ENCODE measurements around the gene ITGB3.
"Not testable (repeated sequence)": the region's sequence is repeated elsewhere in the genome, so short reads cannot be mapped to it uniquely, and the experiment has no call there.

The ITGB3 gene

DNA sequence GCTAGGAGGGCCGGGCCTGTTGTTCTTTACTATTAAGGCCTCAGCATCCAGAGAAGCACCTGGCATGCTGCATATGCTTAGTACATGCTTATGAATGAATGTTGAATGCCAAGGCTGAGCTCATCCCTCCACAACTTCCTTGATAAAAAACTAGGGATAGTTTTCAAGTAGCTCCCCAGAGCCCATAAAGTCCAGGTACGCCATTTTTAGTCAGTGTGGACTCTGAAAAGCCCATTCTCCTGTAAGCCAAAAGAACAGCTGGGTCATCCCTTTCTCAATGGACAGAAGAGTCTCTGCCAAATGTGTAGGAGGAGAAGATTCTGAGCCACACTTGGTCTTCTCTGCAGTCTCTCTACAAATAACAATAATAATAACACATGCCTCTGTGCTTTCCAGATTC is 8.9 kb upstream of the ITGB3 start:
- DNase-seq (ENCODE audit: low spot score), result no peak

DNA sequence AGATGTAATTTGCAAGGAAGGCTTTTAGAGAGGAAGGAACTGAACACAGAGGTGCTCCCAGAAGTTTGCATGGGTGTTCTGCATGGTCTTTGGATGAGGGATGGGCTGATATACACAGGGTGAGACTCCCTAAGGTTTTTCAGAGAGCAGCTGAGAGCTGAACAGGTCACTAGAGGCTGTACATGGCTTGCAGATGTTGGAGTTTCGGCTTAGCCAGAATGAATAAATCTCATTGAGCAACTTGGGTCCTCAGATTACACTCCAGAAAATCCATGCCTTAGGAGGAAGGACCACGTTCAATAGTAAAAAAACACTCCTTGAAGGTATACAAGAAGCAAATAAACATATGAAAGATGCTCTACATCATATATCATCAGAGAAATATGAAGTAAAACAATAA is 7.5 kb upstream of the ITGB3 start:
- DNase-seq (ENCODE audit: low spot score), result no peak

DNA sequence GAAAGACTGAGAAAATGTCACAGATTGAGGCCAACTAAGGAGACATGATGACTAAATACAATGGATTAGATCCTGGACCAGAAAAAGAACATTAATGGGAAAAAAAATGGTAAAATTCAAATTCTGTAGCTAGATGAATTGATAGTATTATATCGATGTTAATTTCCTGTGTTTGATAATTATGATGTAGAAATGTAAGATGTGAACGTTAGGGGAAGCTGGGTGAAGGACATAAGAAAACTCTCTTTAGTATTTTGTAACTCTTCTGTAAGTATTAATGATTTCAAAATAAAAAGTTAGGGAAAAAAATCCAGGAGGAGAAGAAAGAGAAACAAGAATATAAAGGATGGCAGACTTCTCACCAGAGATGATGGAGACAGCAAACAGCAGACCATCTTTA is 2.8 kb upstream of the ITGB3 start:
- no peak for DNase-seq (ENCODE audit: low spot score)

DNA sequence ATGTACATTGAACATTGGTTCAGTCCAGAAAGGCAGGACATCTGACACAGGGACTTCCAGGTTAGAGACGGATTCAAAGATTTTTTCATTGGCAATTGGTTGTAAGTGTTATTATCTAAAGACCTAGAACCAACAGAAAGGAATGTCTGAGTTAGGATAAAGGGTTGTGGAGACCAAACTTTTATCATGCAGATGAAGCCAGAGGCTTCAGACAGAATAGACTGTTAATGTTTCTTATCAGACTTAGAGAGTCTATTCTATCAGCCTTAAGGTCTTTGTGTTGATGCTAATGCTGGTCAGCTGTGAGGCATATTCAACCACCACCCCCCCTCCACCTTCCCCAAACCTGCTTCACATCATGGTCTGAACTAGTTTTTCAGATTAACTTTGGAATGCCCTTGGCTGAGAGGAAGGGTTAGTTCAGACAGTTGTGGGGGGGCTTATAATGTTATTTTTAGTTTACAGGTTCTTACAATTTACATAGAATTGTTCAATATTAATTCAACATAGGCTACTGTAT is 2.1 kb upstream of the ITGB3 start:
- DNase-seq (ENCODE audit: low spot score), result no peak

DNA sequence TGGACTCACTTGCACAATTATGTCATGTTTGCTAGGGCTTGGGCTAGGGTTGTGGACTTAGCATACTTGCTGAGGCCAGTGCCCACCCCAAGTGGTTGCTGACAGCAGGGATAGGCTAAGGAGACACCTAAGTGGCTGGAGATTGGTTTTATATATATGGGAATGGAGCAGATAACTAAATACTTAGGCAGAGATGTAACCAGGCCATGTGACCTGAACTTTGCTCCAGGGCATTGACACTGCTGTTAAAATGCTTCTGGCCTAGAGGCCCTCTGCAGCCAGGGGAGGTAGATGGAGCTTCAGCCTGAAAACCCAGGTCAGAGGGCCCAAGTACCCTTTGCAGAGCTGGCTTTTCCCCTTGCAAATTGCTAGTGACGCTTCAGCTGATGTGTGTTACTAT is 1.4 kb upstream of the ITGB3 start:
- no peak for DNase-seq (ENCODE audit: low spot score)

DNA sequence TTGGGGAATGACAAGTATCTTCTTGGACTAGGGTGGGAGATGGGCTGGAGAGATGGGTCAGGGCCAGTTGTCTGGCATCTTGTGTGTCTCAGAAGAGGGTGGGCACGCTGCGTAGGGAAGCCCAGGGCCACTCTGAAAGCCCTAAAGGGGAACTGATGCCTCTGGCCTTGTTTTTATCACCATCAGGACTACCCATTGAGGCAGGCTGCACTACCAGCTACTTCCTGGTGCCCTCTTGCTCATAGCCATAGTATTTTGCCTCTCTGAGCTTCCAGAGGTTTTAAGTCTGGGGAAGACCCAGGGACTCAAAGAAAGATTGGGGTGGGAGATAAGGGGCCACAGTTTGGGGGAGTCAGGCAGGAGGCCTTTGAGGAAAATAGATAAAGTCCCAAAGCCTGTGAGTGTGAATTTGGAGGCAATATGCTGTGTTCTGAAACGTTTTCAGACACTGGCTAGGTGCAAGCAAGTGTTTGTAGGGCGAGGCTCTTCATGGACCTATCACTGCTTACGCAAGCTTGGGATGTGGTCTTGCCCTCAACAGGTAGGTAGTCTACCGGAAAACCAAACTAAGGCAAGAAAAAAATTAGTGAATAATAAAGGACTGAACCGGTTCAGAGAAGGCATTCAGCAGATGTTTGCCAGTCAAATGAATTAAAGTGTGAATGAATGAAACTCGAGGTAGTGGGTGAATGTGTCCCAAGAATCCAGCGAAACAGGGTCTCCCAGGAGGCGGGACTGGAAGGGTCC is 688 bp upstream of the ITGB3 start:
- DNase-seq (ENCODE audit: low spot score), result no peak

DNA sequence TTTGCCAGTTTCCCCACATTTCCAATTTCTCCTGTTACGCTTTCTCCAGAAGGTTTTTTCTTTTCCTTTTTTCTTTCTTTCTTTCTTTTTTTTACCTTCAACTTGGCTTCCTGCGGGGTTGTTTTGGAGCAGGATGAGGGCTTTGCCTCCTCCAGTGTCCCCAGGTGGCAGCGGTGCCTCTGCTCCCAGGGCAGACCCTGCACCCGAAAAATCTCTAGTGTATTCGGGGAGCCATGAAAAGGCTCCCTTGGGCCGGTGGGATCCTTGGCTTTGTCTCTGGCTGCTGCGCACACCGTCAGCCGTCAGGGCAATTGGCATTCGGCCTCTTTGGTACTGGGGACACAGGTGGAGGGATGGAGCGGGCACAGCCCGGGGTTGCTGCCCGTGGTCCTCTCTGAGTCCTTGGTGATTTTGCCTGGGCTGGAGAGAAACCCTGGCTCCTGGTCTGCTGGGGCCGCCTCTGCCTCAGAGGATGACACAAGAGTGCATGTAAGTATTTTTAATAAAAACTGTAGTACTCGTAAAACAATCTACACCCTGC is 846 bp downstream of the ITGB3 start:
- no peak for DNase-seq (ENCODE audit: low spot score)

DNA sequence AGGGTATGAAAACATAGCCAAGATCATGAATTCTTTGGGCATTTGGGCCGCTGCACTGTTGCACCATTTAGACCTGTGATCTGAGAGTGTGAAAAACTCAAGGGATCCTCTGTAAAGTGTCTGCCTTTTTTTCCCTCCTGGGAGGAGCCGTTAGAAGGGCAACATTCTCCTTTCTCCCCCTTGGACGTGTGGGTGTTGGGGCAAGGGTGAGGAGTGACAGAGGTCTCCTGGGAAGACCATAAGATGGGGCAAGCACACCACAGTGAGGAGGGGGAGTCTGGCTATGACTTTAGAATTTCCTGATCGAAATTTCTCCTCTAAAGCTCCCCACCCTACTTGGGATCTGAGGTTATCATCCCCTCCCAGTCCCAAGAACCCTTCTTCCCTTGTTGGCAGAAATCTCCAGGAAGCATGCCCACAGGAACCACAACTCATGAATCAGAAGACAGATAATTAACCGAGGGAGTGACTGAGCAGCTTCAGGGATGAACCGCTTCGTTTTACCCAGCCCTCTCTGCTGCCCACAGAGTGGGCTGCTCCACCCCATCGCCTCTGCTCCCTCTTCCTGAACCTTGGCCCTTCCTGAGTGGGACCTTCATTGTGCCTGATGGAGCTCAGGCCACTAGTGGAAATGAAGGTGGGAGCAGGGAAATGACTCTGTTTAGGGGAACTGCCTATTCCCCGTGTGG is 4.2 kb downstream of the ITGB3 start:
- DNase-seq (ENCODE audit: low spot score), result peak; percentile 81

DNA sequence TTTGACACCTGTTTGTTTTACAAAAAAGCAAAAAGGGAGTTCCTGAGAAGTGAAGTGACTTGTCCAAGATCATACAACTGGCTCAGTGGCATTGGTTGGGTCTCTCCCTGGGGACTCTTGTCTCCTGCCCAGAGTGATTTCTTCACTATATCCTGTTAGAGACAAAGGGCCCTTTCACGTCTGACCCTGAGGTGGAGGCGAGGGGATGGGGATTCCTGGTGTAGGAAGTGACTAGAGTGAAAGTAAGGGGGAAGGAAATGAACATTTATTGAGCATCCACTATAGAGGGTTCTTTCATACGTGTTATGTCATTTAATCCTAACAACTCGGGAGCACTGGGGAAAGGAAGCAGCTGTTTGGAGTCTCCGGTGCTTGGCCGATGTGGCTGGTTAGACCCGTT is 9.0 kb downstream of the ITGB3 start:
- DNase-seq (ENCODE audit: low spot score), result no peak

DNA sequence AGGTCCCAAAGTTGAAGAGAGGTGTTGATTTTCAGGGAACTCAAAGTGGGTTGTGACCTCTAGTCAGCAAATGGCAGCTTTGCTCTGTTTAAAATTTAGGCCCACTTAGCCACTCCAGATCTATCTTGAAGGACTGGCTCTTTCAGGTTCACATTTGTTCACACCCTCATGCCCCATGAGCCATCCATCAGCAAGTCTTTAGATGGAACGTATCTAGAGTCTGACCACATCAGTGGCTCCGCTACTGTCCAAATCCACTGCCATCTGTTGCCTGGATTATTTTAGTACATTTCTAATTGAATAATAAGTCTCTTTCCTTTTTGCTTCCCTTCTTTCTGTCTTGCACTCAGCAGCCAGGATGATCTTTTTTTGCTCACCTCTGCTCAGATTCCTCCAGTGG is 10.5 kb downstream of the ITGB3 start:
- no peak for DNase-seq (ENCODE audit: low spot score)

DNA sequence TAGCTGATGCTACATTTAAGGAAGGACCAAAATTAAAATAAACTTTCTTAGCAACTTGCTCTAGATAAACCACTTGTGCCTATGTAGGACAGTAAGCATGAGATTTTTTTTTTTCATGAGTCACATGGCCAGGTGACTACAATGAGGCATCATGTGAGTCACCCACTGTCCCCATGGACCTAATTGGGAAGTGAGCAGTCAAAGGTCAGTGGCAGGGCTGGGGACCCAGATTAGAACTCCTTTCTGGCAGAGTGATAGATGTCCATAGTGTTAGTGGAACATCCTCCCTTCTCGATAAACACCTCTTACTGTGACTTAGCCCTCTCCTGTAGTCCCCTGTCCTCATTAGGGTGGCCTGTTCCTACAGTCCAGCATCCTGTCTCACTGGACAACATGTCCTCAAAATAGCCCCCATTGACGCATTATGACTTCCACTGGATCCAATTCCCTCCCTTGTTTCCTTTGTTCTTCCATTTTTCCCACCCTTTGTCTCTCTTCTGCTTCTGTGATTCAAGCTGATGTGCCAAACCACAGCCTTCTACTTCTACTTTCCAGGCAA is 12.4 kb downstream of the ITGB3 start:
- DNase-seq (ENCODE audit: low spot score), result peak; percentile 32

DNA sequence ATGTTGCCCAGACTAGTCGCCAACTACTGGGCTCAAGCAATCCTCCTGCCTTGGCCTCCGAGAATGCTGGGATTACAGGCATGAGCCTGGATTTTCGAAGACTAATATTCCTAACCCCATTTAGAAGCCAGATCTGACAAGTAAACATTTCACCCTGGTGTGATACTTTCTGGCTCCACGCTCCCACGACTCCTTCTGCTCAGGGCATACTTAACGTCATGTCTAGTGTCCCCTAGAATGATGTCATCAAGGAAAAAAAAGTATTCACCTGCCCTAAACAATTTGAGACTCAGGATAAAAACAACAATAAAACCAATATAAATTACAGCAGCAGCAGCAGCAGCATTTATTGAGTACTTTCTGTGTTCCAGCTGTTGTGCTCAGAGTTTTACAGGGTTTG is 13.2 kb downstream of the ITGB3 start:
- no peak for DNase-seq (ENCODE audit: low spot score)

DNA sequence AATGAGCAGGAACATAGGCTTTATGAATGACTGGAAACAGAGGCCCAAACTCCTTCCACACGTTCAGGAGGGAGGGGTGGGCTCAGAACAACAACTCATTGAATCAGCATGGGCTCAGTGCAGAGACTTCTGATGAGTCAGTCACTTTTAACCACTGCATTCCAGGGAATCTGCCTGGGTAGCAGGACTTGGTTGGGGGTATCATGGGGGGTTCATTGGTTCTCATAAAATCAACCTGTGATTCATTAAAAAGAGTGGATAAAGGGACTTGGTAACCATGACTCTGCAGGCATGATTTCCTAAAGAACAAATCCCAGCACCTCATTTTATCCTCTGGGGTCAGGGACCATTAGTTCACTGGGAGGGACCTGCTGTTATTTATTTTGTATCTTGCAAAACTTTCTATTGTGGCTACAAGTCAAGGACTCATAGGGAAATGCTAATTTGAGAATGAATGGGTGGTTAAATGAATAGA is 13.8 kb downstream of the ITGB3 start:
- DNase-seq (ENCODE audit: low spot score), result peak; percentile 70

DNA sequence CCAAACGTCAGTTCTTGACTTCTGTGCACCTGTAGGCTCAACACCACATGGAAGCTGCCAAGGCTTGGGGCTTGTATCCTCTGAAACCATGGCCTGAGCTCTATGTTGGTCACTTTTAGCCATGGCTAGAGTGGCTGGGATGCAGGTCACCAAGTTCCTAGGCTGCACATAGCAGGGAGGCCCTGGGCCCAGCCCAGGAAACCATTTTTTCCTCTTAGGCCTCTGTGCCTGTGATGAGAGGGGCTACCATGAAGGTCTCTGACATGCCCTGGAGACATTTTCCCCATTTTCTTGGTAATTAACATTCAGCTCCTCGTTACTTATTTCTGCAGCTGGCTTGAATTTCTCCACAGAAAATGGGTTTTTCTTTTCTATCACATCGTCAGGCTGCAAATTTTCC is 15.3 kb downstream of the ITGB3 start:
- not testable (repeated sequence) for DNase-seq (ENCODE audit: low spot score)

DNA sequence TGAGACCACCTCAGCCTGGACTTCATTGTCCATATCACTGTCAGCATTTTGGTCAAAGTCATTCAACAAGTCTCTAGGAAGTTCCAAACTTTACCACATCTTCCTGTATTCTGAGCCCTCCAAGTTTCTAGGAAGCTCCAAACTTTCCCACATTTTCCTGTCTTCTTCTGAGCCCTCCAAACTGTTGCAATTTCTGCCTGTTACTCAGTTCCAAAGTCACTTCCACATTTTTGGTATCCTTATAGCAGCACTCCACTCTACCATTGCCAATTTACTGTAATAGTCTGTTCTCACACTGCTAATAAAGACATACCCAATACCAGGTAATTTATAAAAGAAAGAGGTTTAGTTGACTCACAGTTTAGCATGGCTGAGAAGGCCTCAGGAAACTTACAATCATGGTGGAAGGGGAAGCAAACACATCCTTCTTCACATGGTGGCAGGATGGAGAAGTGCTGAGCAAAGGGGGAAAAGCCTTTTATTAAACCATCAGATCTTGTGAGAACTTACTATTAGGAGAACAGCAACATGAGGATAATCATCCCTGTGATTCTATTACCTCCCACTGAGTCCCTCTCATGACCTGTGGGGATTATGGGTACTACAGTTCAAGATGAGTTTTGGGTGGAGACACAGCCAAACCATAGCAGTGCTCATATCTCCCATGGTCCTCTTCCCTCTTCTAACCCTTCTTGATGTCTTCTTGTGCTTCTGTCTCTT is 16.1 kb downstream of the ITGB3 start:
- not testable (repeated sequence) for DNase-seq (ENCODE audit: low spot score)

DNA sequence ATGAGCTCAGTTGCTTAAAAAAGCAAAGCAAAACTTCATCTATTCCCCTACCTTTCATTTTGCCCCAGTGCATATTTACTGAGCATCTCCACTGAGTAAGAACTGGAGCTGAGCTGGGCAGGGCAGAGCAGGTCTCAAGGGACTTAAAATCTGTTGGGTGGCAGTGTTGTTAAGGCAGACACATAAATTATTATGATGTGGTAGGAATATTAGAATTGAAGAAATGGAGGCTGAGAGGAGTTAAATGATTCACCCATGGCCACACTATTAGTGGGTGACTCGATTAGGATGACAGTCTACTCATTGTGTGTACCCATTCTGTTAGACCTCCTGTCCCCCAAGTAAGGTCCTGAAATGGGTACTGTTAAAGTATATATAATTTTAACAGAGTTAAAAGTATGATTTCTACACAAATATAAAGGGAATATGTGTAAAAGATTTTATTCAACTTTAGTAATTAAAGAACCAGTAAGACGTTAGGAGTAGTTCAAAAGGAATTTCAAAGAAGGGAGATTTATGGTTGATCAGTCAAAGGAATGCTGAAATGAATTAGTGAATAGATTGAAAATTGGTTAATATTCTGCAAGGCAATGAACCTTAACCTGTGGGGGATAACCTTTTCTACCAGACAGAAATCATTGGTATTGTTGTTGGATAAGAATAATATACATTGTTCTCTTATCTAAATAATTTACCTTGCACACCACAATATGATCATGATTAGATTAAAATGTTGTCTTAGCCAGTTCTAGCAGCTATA is 17.5 kb downstream of the ITGB3 start:
- no peak for DNase-seq (ENCODE audit: low spot score)

DNA sequence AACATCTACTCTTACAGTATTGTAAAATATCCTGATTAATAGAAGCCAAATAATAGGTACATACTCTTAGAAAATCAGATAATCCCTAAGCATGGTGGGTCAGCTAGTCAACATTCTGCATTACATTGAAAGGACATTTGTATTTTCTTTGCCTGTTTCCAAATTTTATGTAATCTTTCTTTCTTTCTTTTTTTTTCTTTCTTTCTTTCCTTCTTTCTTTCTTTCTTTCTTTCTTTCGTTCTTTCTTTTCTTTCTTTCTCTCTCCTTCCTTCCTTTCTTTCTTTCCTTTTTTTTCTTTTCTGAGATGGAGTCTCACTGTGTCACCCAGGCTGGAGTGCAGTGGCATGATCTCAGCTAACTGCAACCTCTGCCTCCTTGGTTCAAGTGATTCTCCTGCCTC is 18.9 kb downstream of the ITGB3 start:
- no peak for DNase-seq (ENCODE audit: low spot score)

DNA sequence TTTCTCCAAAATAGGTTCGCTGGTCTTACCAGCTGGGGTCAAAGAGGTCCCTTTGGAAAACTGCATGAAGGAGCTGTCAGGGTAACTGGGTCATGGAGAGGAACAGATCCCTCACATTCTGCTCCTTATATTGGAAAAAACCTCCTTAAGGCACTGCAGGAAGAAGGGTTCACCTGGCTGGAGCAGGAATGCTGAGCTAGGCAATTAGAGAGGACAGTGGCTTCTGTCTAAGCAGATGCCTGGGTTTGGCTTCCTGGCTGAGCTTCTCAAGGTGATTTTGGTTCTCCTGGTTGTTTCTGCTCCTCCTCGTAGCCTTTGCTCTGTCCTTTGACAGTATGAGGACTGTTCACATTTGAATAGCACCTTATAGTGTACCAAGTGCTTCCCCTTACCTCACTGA is 19.6 kb downstream of the ITGB3 start:
- no peak for DNase-seq (ENCODE audit: low spot score)

DNA sequence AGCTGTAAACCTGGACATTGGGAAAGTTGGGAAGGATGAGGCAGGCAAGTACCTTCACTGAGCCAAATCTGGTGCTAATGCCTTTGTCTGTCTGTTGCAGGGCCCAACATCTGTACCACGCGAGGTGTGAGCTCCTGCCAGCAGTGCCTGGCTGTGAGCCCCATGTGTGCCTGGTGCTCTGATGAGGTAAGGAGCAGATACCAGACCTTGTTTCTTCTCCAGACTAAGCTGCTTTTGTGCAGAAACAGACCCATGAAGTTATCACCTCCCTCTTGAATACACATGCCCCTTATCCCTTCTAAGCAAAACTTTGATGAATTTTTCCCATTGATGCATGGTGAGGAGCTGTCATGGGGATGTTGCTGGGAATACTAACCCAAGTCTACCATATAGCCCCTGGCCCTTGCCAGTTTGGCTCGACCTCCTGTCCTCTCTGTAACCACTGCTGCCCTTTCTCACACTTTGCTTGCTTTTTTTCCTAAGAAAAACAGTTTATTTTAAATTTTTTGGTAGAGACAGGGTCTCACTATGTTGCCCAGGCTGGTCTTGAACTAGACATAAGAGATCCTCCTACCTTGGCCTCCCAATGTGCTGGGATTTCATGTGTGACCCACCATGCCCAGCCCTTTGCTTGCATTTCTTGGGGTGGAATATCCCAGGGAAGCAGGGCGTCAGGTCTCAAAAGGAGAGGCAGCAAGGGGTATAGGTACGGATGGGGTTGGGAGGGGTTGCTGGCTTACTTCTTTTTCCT is 20.9 kb downstream of the ITGB3 start:
- no peak for DNase-seq (ENCODE audit: low spot score)

DNA sequence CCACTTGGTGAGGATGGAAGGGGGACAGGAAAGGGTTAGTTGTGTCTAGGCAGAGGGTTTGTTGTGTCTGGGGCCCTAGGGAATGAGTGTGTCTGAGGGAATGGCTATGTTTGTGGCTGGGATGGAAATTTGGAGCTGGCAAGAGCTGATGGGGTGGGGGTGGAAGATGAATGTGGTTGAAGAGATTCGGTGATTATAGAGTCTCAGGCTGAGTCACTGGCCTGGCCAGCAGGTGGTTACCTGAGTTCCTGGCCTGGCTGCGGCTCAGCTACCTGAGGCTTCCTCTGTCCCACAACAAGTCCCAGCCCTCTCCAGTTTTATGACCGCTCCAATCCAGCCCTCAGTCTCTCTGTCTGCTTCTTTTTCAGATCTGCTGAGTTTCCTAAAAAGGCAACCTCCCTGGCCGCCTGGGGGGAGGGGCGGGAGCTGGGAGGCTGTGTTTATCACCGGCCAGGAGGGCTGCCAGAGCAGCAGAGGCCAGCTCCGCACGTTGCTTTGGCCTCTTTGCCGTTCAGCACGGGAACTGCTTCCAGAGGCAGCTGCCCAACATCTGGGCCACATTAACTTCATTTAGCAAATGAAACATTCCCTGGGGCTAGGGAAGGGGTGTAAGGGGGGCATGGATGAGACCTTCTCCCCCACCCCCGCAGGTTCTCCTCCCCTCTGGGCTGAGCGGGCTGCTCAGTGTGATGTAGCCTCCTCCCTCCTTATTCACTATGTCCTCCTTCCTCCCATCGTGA is 21.8 kb downstream of the ITGB3 start:
- peak; percentile 88 for DNase-seq (ENCODE audit: low spot score)
